Inflammatory macrophage treated with lipopolysaccharide for 4 hours (primary cell): ENCODE data around the gene NUP160.
"Not testable (repeated sequence)": the region's sequence is repeated elsewhere in the genome, so short reads cannot be mapped to it uniquely, and the experiment has no call there.

Experiments
- DNase-seq: peaks from one replicate; pipeline ENCODE4 v3.0.0-alpha.2; 2020

NUP160 gene

GRCh38 chr11:47784785-47785381, 63.3 kb downstream of the NUP160 start:
- DNase-seq = no peak

- no peak for DNase-seq
Observed at GRCh38 chr11:47783087-47783610, 65.0 kb downstream of the NUP160 start.

GRCh38 chr11:47778878-47779483, 69.2 kb downstream of the NUP160 start:
- no peak for DNase-seq

- DNase-seq = no peak
Observed at GRCh38 chr11:47775240-47775869, 72.8 kb downstream of the NUP160 start.

GRCh38 chr11:47773882-47774281, 74.3 kb downstream of the NUP160 start:
- no peak for DNase-seq

- not testable (repeated sequence) for DNase-seq
Observed at GRCh38 chr11:47769556-47769955, 78.6 kb downstream of the NUP160 start.

GRCh38 chr11:47768101-47768612, 80.0 kb downstream of the NUP160 start:
- DNase-seq = peak; percentile 77

GRCh38 chr11:47766509-47767227, 81.5 kb downstream of the NUP160 start:
- DNase-seq = peak; percentile 83

- no peak for DNase-seq
Observed at GRCh38 chr11:47765086-47765485, 83.1 kb downstream of the NUP160 start.

GRCh38 chr11:47759291-47759690, 88.9 kb downstream of the NUP160 start:
- not testable (repeated sequence) for DNase-seq

- DNase-seq = no peak
Observed at GRCh38 chr11:47756208-47756607, 91.9 kb downstream of the NUP160 start.

- no peak for DNase-seq
Observed at GRCh38 chr11:47750725-47751124, 97.4 kb downstream of the NUP160 start.

GRCh38 chr11:47742494-47742893, 105.7 kb downstream of the NUP160 start:
- not testable (repeated sequence) for DNase-seq

GRCh38 chr11:47737817-47738216, 110.3 kb downstream of the NUP160 start:
- not testable (repeated sequence) for DNase-seq

- DNase-seq = no peak
Observed at GRCh38 chr11:47732271-47732670, 115.9 kb downstream of the NUP160 start.

- DNase-seq = no peak
Observed at GRCh38 chr11:47731475-47731874, 116.7 kb downstream of the NUP160 start.
